NCI-H2029 (cell line): ENCODE data around the gene RNF26.

Source experiments
- DNase-seq: peaks from one replicate; lab custom pipeline; 2025; lab: John Stamatoyannopoulos, UW

RNF26 gene

GRCh38 chr11:119355091-119355843, 20.9 kb downstream of the RNF26 start:
- no peak for DNase-seq

DNA sequence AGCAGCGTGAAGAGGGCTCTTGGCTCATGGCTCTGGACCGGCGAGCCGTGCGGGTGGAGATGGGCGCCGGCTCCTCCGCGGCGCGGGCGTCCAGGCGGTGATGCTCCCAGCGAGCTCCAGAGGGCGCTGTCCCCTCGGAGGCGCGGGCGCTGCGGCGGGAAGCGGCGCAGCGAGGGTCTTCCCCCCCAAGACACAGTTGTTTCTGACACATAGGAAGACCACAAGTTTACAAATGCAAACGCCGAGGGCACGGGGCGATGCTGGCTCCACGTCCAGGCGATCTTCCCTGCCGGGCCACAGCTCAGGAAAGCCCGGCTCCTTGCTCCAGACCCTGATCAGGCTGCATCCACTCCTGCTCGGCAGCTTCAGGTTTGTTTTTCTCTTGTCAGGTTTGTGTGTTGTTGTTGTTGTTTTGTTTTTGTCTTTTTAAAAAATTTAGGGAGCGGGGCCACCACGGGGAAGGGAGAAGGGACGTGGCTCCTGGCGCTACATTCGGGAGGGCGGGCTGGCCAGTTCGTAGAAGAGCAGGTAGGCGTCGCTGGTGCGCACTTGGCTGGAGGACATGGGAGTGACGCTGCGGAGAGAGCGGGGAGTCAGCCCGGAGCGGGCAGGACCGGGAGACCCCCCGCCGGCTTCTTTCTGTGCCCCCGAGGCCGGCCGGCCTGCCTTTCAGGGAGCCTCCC, 22.2 kb downstream of the RNF26 start:
- DNase-seq = no peak

- no peak for DNase-seq
Measured at GRCh38 chr11:119357074-119357473, 22.7 kb downstream of the RNF26 start.

DNA sequence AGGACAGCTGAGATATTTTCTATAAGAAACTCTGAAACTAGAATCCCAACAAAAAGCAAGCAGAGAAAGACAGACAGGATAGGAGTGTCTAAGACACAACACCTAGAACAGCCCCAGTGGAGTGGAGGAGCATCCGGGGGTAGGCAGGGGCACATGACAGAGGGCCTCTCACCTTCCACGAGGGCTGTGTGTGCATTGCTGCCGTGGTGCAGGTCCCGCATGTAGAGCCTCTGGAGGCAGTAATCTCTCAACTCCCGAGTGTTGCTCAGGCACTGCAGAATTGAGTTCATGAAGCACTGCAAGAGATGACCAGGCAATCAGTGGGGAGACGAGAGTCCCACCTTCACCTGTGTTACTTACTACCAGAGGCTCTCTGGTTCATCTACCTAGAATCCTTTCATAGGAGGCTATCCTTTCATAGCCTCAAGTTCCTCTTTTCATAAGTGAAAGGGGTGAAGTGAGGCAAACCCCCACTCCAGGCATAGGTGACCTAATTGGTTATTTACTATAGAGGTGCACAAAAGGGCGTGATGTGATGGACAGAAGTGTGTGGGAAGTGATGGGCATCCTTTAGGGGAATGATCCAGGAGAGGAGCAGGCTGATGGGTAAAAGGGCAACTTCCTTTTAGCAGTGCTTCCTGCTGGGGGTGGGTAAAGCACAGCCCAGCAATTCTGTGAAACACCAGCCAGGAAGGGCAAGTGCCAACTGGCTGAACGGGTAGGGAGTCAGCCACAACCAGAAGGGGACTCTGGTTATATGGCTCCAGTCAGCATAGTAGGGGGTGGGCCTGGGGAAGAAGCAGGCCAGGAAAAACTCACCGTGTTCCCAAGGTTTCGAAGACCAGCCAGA, 25.3 kb downstream of the RNF26 start:
- DNase-seq = no peak

GRCh38 chr11:119361056-119361787, 26.9 kb downstream of the RNF26 start:
- DNase-seq = peak; percentile 92

DNA sequence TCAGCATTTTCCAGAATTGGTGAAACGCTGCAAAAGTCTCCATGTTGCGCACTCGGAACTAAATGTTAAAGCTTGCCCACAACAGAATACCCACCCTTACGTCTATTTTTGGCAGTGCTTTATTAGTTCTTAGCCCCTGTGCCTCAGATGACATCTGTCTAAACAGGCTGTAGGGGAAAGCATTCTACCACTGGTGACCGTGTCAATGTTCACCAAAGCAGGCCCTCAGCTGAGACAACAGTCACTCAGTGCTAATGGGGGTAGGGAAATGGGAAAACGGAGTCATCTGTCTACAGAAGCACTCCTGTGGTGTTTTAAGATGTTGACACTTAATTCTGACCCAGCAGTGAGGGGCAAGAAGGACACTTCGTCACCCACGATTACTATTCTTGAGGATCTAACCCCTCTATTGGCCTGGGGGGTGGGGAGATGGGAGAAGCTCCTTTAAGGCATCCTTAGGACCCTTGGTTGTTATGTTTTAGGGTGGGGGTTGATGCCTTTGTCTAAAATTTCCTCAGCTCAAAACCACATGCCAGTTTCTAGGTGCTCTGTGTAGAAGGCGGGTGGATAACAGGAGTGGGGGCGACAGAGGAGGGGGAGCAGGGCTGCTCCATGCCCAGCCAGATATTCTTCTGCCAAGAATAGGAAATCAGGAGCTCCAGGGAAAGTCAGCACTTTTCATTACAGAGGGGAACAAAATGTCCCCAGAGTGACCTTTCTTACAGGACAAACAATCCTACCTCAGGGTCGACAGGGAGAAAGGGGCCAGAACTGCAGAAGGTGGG, 27.8 kb downstream of the RNF26 start:
- DNase-seq = no peak

GRCh38 chr11:119362741-119363080, 28.4 kb downstream of the RNF26 start:
- no peak for DNase-seq

GRCh38 chr11:119363081-119363850, 28.9 kb downstream of the RNF26 start:
- DNase-seq = peak; percentile 50

- peak; percentile 19 for DNase-seq
Measured at GRCh38 chr11:119363851-119364590, 29.7 kb downstream of the RNF26 start.

- DNase-seq = no peak
Measured at GRCh38 chr11:119365071-119365591, 30.8 kb downstream of the RNF26 start.

- DNase-seq = no peak
Measured at GRCh38 chr11:119366690-119367620, 32.6 kb downstream of the RNF26 start.

GRCh38 chr11:119367661-119368120, 33.4 kb downstream of the RNF26 start:
- DNase-seq = no peak

- DNase-seq = peak; percentile 52
Measured at GRCh38 chr11:119368121-119369034, 34.1 kb downstream of the RNF26 start.

- DNase-seq = no peak
Measured at GRCh38 chr11:119369132-119369925, 35.0 kb downstream of the RNF26 start.

DNA sequence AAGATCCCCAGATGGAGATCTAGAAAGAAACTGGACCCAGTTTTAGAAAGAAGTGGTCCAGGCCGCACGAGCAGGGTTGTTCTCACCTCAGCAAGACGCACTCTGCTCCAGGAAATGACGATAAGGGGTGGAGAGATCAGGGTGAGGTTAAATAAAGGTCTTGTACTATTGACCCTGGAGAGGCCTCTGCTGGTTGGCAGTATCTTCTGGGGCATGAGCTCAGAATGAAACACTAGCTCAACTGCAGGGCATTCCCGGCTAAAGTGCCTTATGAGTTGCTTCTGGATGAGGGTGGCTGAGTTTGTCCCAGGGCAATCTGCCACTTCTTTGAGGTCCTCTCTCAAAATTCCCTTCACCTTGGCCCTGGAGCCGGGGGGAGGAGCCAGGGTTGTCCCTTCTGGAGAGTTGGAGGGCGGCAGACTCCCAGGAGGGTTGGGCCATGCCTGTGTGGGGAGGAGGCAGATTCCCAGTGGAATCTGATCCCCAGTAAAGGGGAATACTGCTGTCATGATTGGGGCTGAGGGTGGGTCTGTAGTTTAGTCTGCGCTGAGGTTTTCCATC, 36.2 kb downstream of the RNF26 start:
- DNase-seq = no peak

- no peak for DNase-seq
Measured at GRCh38 chr11:119371067-119371601, 36.8 kb downstream of the RNF26 start.
